A673 (cell line): ENCODE results near the gene SV2C. TPM values are rescaled to one million over a fixed set of nuclear protein-coding genes. Genes with fewer than 3 reads are reported as not detected.
"Not testable (repeated sequence)": the region's sequence is repeated elsewhere in the genome, so short reads cannot be mapped to it uniquely, and the experiment has no call there.

Experiments used
- BruUV-seq: library from RNA; stranded (reverse); fragments of 400-500 nt; replicated peaks from 2 replicates; lab custom pipeline; 2021; lab: Mats Ljungman, UMichigan
- CTCF ChIA-PET: fragments of 300-600 bp; sonication (Branson Sonifier 250); formaldehyde crosslinking; loops from one replicate; lab custom pipeline; 2022; ENCODE audit warnings: antibody characterized with exemption; lab: Charles Lee
- POLR2A ChIA-PET: fragments of 300-600 bp; sonication (Branson Sonifier 250); formaldehyde crosslinking; loops from one replicate; lab custom pipeline; 2022; ENCODE audit warnings: antibody characterized with exemption; ENCODE audit not compliant: low non-redundant PET; lab: Charles Lee
- DNase-seq: peaks from one replicate; pipeline ENCODE4 v3.0.0-alpha.2; 2015; ENCODE audit warnings: low spot score
- H3K27ac ChIP-seq: fragments of 200-600 bp; sonication (generic); 2 replicates; pipeline ENCODE4 v1.5.1; 2016; ENCODE audit warnings: mixed run types, low read depth, mild to moderate bottlenecking, mixed read lengths, antibody characterized with exemption, low read length; ENCODE audit not compliant: poor library complexity, severe bottlenecking
- H3K27me3 ChIP-seq: fragments of 200-600 bp; sonication (generic); replicated peaks from 2 replicates; pipeline ENCODE4 v1.6.1; 2017; ENCODE audit warnings: mixed run types, low read depth, mild to moderate bottlenecking, mixed read lengths, antibody characterized with exemption, low read length; ENCODE audit not compliant: insufficient read depth, poor library complexity
- H3K36me3 ChIP-seq: fragments of 200-600 bp; sonication (generic); 2 replicates; pipeline ENCODE4 v1.6.1; 2016; ENCODE audit warnings: mixed run types, mild to moderate bottlenecking, mixed read lengths, antibody characterized with exemption, low read length; ENCODE audit not compliant: insufficient read depth, poor library complexity, severe bottlenecking
- H3K4me1 ChIP-seq: fragments of 200-600 bp; sonication (generic); 2 replicates; pipeline ENCODE4 v1.6.1; 2017; ENCODE audit warnings: mixed run types, mild to moderate bottlenecking, mixed read lengths, antibody characterized with exemption, low read length; ENCODE audit not compliant: insufficient read depth, poor library complexity, severe bottlenecking
- H3K4me3 ChIP-seq: fragments of 200-600 bp; sonication (generic); 2 replicates; pipeline ENCODE4 v1.5.1; 2016; ENCODE audit warnings: low read depth, mixed run types, mild to moderate bottlenecking, mixed read lengths, low read length; ENCODE audit not compliant: poor library complexity, severe bottlenecking
- H3K9me3 ChIP-seq: fragments of 200-600 bp; sonication (generic); 2 replicates; pipeline ENCODE4 v1.6.1; 2016; ENCODE audit warnings: mixed run types, low read depth, mild to moderate bottlenecking, mixed read lengths, antibody characterized with exemption, low read length; ENCODE audit not compliant: poor library complexity, severe bottlenecking
- EZH2 ChIP-seq: fragments of 200-600 bp; sonication (generic); IDR thresholded peaks from 2 replicates; pipeline ENCODE4 v1.6.1; 2017; ENCODE audit warnings: borderline replicate concordance, low read depth, mild to moderate bottlenecking, mixed read lengths, antibody characterized with exemption, low read length; ENCODE audit not compliant: poor library complexity, severe bottlenecking
- intact Hi-C: fragments of 100-400 bp; cut with micrococcal nuclease; formaldehyde crosslinking; loops from one replicate; pipeline ENCODE4 v1.10.0; 2022; ENCODE audit not compliant: unreplicated experiment
- total RNA-seq: library from RNA; stranded (reverse); gene quantifications from 2 replicates; pipeline ENCODE4 v1.2.3, GENCODE V29; 2021
- TF ChIP-seq, protein P1 (sequence below): fragments of 300-800, 200-600 bp; sonication (generic); conservative IDR thresholded peaks from 2 replicates; pipeline ENCODE4 v1.5.1; 2017; ENCODE audit warnings: low read depth, mild to moderate bottlenecking, antibody characterized with exemption, low read length, moderate library complexity, mixed read lengths

The SV2C gene
- total RNA-seq, 1 experiment from 2014 or later = 3.1 TPM

DNA sequence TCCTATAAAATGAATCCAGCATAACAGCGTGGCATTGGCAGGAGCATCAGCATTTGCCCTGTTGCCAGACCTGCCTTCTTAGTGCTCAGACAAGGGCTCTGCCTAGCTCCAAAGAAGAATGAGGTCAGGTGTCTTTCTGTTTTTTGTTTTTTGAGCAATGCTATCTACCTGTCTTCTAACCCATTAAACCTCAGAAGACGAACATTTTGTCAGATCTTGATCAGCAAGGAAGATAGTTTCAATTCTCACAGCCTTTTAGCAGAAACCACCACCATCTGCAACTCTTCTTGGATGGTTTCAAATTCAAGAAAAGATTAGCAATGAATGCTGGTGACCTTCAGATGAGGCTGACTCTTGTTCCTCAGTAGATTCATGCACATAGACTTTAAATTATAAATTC, 216.4 kb downstream of the SV2C start:
- POLR2A ChIA-PET = no interaction called here
- Histone ChIP-seq H3K36me3 (no peaks in the 10 kb centered on the region), H3K4me1 (peaks cover 10% of the 10 kb centered on the region), H3K27ac (no peak overlapping the region), H3K9me3 (no peaks in the 10 kb centered on the region), H3K4me3 (no peak overlapping the region), H3K27me3 (no peaks in the 10 kb centered on the region)
- TF ChIP-seq, protein P1, sequence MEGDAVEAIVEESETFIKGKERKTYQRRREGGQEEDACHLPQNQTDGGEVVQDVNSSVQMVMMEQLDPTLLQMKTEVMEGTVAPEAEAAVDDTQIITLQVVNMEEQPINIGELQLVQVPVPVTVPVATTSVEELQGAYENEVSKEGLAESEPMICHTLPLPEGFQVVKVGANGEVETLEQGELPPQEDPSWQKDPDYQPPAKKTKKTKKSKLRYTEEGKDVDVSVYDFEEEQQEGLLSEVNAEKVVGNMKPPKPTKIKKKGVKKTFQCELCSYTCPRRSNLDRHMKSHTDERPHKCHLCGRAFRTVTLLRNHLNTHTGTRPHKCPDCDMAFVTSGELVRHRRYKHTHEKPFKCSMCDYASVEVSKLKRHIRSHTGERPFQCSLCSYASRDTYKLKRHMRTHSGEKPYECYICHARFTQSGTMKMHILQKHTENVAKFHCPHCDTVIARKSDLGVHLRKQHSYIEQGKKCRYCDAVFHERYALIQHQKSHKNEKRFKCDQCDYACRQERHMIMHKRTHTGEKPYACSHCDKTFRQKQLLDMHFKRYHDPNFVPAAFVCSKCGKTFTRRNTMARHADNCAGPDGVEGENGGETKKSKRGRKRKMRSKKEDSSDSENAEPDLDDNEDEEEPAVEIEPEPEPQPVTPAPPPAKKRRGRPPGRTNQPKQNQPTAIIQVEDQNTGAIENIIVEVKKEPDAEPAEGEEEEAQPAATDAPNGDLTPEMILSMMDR = no peak
- no peak for TF ChIP-seq EZH2
- intact Hi-C loops = no loop called here
- no peak for DNase-seq
- BruUV-seq = no TSS peak
- CTCF ChIA-PET = no interaction called here

DNA sequence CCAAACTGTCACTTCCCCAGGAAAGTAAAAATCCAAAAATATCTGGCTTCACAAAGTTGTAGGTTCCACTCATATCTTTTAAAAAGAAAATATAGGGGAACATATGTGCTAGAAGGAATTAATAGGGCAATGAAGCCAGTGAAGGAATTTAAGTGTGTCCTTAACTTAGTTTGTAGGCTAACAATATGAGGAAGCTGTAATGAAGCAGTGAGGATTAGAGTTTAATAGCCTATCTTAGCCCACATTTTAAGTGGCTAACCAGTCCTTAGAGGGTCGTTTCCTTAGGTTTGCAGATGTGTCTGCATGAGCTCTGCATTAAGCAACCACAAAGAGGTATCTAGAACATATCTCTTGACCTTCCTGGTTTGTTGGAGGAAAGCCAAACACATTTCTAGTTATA, 218.7 kb downstream of the SV2C start:
- intact Hi-C loops, H3K9me3 ChIP-seq, DNase-seq, BruUV-seq, POLR2A ChIA-PET, H3K4me3 ChIP-seq, H3K36me3 ChIP-seq, H3K27ac ChIP-seq, H3K27me3 ChIP-seq, CTCF ChIA-PET: not testable (repeated sequence)
- H3K4me1 ChIP-seq = peaks cover 21% of the 10 kb centered on the region

DNA sequence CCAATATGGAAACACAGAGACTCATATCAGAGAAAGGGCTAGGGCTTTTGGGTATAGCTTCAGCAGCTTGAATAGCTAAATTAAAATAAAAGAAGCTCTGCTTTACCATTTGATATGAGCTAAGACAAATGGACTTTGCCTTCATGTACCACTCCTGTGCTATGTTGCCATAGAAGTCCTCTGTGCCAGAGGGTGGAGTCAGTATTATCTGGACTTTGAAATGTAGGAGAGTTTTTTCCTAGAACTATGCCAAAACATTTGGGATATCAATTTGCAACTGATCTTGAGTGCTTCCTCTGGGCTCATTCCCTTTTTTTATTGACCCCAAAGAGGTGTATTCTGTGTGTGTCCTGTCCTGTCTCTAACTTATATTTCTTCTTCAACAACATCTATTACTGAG, 219.5 kb downstream of the SV2C start:
- H3K4me1 ChIP-seq = peaks cover 21% of the 10 kb centered on the region
- BruUV-seq, H3K27me3 ChIP-seq, DNase-seq, H3K9me3 ChIP-seq, POLR2A ChIA-PET, CTCF ChIA-PET, H3K36me3 ChIP-seq, H3K27ac ChIP-seq, intact Hi-C loops, H3K4me3 ChIP-seq: not testable (repeated sequence)

DNA sequence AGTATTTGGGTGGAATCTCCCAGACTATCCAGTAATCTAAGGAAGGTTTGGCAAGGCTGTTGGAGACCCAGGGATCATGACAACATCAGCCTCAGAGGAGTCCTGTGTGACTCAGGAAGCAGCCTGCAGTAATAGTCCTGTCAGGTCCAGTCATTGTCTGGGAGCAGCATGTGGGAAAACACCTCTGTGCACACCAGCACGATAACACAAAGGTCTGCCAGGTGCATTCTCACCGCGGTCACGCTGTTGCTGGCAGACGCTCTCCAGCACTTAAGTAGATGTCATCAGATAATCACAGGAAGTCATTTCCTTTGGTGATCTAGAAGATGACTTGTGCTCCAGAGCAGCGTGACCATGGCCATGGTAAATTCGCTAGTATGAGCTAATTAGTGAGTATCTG, 220.7 kb downstream of the SV2C start:
- TF ChIP-seq, protein P1 = no peak
- no peak for TF ChIP-seq EZH2
- POLR2A ChIA-PET = no interaction called here
- intact Hi-C loops = no loop called here
- Histone ChIP-seq H3K27ac (no peak overlapping the region), H3K4me1 (peaks cover 21% of the 10 kb centered on the region), H3K36me3 (no peaks in the 10 kb centered on the region), H3K4me3 (no peak overlapping the region), H3K27me3 (no peaks in the 10 kb centered on the region), H3K9me3 (no peaks in the 10 kb centered on the region)
- peak; percentile 21 for DNase-seq
- no TSS peak for BruUV-seq
- CTCF ChIA-PET = no interaction called here
